HepG2 (cell line): ENCODE results near the gene GDPGP1. TPM values are rescaled to one million over a fixed set of nuclear protein-coding genes. Genes with fewer than 3 reads are reported as not detected.

Source experiments
- CBX2 ChIP-seq, 2 experiments: fragments of 200-600 bp in 1 of 2; sonication (generic); formaldehyde crosslinking in 1 of 2; IDR thresholded peaks; 2 replicates each; pipeline versions ENCODE4 v1.7.0 to v1.8.1; 2018 to 2022; ENCODE audit warnings: low read depth in 2 of 2, low read length in 1 of 2, mild to moderate bottlenecking in 1 of 2, missing genetic modification reagents in 1 of 2
- CREM ChIP-seq, 2 experiments: sonication (generic) in 1 of 2; formaldehyde crosslinking in 1 of 2; IDR thresholded peaks; 2 replicates each; pipeline versions ENCODE4 v1.4.0 to v1.6.1; 2016 to 2020; ENCODE audit warnings: antibody characterized with exemption in 1 of 2, mild to moderate bottlenecking in 1 of 2, missing genetic modification reagents in 1 of 2
- GFI1 ChIP-seq: sonication (generic); formaldehyde crosslinking; IDR thresholded peaks from 2 replicates; pipeline ENCODE4 v1.5.0; 2020; ENCODE audit warnings: missing genetic modification reagents, mild to moderate bottlenecking, borderline replicate concordance
- HDAC1 ChIP-seq: sonication (generic); formaldehyde crosslinking; IDR thresholded peaks from 2 replicates; pipeline ENCODE4 v1.5.1; 2020; ENCODE audit warnings: mild to moderate bottlenecking, missing genetic modification reagents
- KDM2A ChIP-seq: sonication (generic); formaldehyde crosslinking; IDR thresholded peaks from 2 replicates; pipeline ENCODE4 v1.4.0; 2020; ENCODE audit warnings: low read depth, missing genetic modification reagents, borderline replicate concordance
- NFKB2 ChIP-seq: sonication (generic); formaldehyde crosslinking; IDR thresholded peaks from 2 replicates; pipeline ENCODE4 v1.4.0; 2020; ENCODE audit warnings: missing genetic modification reagents, borderline replicate concordance
- POLR2G ChIP-seq: fragments of 200-400 bp; formaldehyde crosslinking; IDR thresholded peaks from 2 replicates; pipeline ENCODE4 v1.6.1; 2018; ENCODE audit warnings: mild to moderate bottlenecking, low read depth, low read length, moderate library complexity
- REL ChIP-seq: sonication (generic); formaldehyde crosslinking; conservative IDR thresholded peaks from 2 replicates; pipeline ENCODE4 v1.8.0; 2022; ENCODE audit warnings: mild to moderate bottlenecking, missing genetic modification reagents, moderate library complexity
- SMAD9 ChIP-seq: sonication (generic); formaldehyde crosslinking; IDR thresholded peaks from 2 replicates; pipeline ENCODE4 v1.5.1; 2020; ENCODE audit warnings: mild to moderate bottlenecking, missing genetic modification reagents
- SNAPC2 ChIP-seq: sonication (generic); formaldehyde crosslinking; IDR thresholded peaks from 2 replicates; pipeline ENCODE4 v1.8.1; 2022; ENCODE audit warnings: mild to moderate bottlenecking, missing genetic modification reagents
- THAP11 ChIP-seq: IDR thresholded peaks from 2 replicates; pipeline ENCODE4 v1.6.1; 2016; ENCODE audit warnings: missing biosample characterization, missing genetic modification reagents
- YEATS4 ChIP-seq: sonication (generic); formaldehyde crosslinking; IDR thresholded peaks from 2 replicates; pipeline ENCODE4 v1.4.0; 2020; ENCODE audit warnings: missing genetic modification reagents, borderline replicate concordance
- ZBTB1 ChIP-seq: sonication (generic); formaldehyde crosslinking; IDR thresholded peaks from 2 replicates; pipeline ENCODE4 v1.4.0; 2020; ENCODE audit warnings: missing genetic modification reagents, borderline replicate concordance
- ZBTB7A ChIP-seq: sonication (generic); formaldehyde crosslinking; IDR thresholded peaks from 2 replicates; pipeline ENCODE4 v1.8.0; 2022; ENCODE audit warnings: mild to moderate bottlenecking, missing genetic modification reagents
- ZFY ChIP-seq: sonication (generic); formaldehyde crosslinking; IDR thresholded peaks from 2 replicates; pipeline ENCODE4 v1.4.0; 2020; ENCODE audit warnings: missing genetic modification reagents
- ZNF205 ChIP-seq: IDR thresholded peaks from 2 replicates; pipeline ENCODE4 v1.6.1; 2018; ENCODE audit warnings: missing biosample characterization, missing genetic modification reagents
- ZNF326 ChIP-seq: sonication (generic); formaldehyde crosslinking; IDR thresholded peaks from 2 replicates; pipeline ENCODE4 v1.4.0; 2020; ENCODE audit warnings: missing genetic modification reagents, borderline replicate concordance
- ZNF414 ChIP-seq: sonication (generic); formaldehyde crosslinking; IDR thresholded peaks from 2 replicates; pipeline ENCODE4 v1.5.0; 2020; ENCODE audit warnings: missing genetic modification reagents
- ZNF547 ChIP-seq: sonication (generic); formaldehyde crosslinking; IDR thresholded peaks from 2 replicates; pipeline ENCODE4 v1.5.1; 2020; ENCODE audit warnings: mild to moderate bottlenecking, missing genetic modification reagents
- ZNF687 ChIP-seq: sonication (generic); formaldehyde crosslinking; IDR thresholded peaks from 2 replicates; pipeline ENCODE4 v1.5.1; 2020; ENCODE audit warnings: mild to moderate bottlenecking, missing genetic modification reagents, moderate library complexity
- ZNF770 ChIP-seq: sonication (generic); formaldehyde crosslinking; IDR thresholded peaks from 2 replicates; pipeline ENCODE4 v1.5.0; 2020; ENCODE audit warnings: mild to moderate bottlenecking, missing genetic modification reagents
- ZSCAN29 ChIP-seq: sonication (generic); formaldehyde crosslinking; conservative IDR thresholded peaks from 2 replicates; pipeline ENCODE4 v1.4.0; 2020; ENCODE audit warnings: mild to moderate bottlenecking, missing genetic modification reagents
- polyA plus RNA-seq, 8 experiments: library from polyadenylated mRNA; depleted of rRNA in 3 of 8; stranded (reverse) in 7 of 8; unstranded in 1 of 8; fragments of >200 nt; fragmentation: Illumina TruSeq in 4 of 8; extraction: Trizol in 4 of 8; gene quantifications; 2 replicates each; pipeline versions ENCODE4 v1.2.1 to v1.2.3, GENCODE V29; 2011 to 2016; ENCODE audit warnings: low read depth in 4 of 8, missing spikeins in 1 of 8, mixed read lengths in 1 of 8; ENCODE audit not compliant: insufficient read depth in 1 of 8
- total RNA-seq, 5 experiments: library from RNA; depleted of rRNA; stranded (reverse); fragments of >200 nt; fragmentation: Illumina TruSeq; extraction: Trizol; gene quantifications; 2 replicates each; pipeline ENCODE4 v1.2.3, GENCODE V29; 2016; ENCODE audit warnings: low read depth in 1 of 5

Gene GDPGP1
- total and polyA plus RNA-seq, 2 of the 13 experiments (the other 11 are each of a cell fraction or from before 2014, with no cell fraction given), result 1.5 to 4.3 TPM

GRCh38 chr15:90201130-90201943 is 32.7 kb upstream of the GDPGP1 start, which contains the start of gene SEMA4B (continued):
- TF ChIP-seq ZNF414 (CRISPR knock-in tag) (no peak), KDM2A (CRISPR knock-in tag) (peak; percentile 59), SMAD9 (CRISPR knock-in tag) (no peak), ZFY (CRISPR knock-in tag) (peak; percentile 64), REL (no peak), ZNF205 (CRISPR knock-in tag) (no peak), ZSCAN29 (CRISPR knock-in tag) (no peak), CBX2 (IDR thresholded peaks at IDR 0.05; ENCODE audit: low read depth, low read length) (no peak), CBX2 (CRISPR knock-in tag; IDR thresholded peaks at IDR 0.05; ENCODE audit: low read depth) (no peak), GFI1 (peak; percentile 37; the same call in 1 of the 2 replicates), ZBTB7A (CRISPR knock-in tag) (no peak; the same call in none of the 2 replicates), SNAPC2 (CRISPR knock-in tag) (0 out of 2 replicates have a peak, but pooled peaks have one; percentile 41), HDAC1 (CRISPR knock-in tag) (peak; percentile 45), THAP11 (CRISPR knock-in tag) (0 out of 2 replicates have a peak, but pooled peaks have one; percentile 13), ZNF770 (CRISPR knock-in tag) (peak; percentile 27; the same call in 1 of the 2 replicates), ZBTB1 (CRISPR knock-in tag) (no peak; the same call in 1 of the 2 replicates), ZNF326 (no peak), ZNF547 (0 out of 2 replicates have a peak, but pooled peaks have one; percentile 30), CREM (IDR thresholded peaks at IDR 0.05) (no peak), CREM (CRISPR knock-in tag; IDR thresholded peaks at IDR 0.05) (no peak), NFKB2 (peak; percentile 44; the same call in 1 of the 2 replicates), YEATS4 (CRISPR knock-in tag) (0 out of 2 replicates have a peak, but pooled peaks have one; percentile 46), POLR2G (peak; percentile 91), ZNF687 (CRISPR knock-in tag) (peak; percentile 77; the same call in 1 of the 2 replicates)
